PC-9 (cell line): ENCODE measurements around the gene UBXN10. TPM values are rescaled to one million over a fixed set of nuclear protein-coding genes. Genes with fewer than 3 reads are reported as not detected.
A peak's percentile ranks its signal among the peaks of the same experiment; 100 is the strongest.

Source experiments
- BruUV-seq: library from RNA; stranded (reverse); fragments of 400-500 nt; replicated peaks from 2 replicates; lab custom pipeline; 2021; lab: Mats Ljungman, UMichigan
- CTCF ChIA-PET: fragments of 300-600 bp; sonication (Branson Sonifier 250); formaldehyde crosslinking; loops from one replicate; lab custom pipeline; 2022; ENCODE audit warnings: antibody characterized with exemption; lab: Charles Lee
- POLR2A ChIA-PET: fragments of 300-600 bp; sonication (Branson Sonifier 250); formaldehyde crosslinking; loops from one replicate; lab custom pipeline; 2022; ENCODE audit warnings: antibody characterized with exemption; ENCODE audit not compliant: unreplicated experiment; lab: Charles Lee
- DNase-seq, 2 experiments: peaks; one replicate each; pipeline versions ENCODE4 v3.0.0 to v3.0.0-alpha.2; 2015 to 2022; ENCODE audit warnings: mixed read lengths in 1 of 2
- H2AFZ ChIP-seq: fragments of 200-600 bp; sonication (generic); 2 replicates; pipeline ENCODE4 v1.8.1; 2017; ENCODE audit warnings: antibody characterized with exemption
- H3F3A ChIP-seq: fragments of 200-600 bp; sonication (generic); 2 replicates; pipeline ENCODE4 v1.8.1; 2017; ENCODE audit warnings: antibody characterized with exemption, mild to moderate bottlenecking, low read depth; ENCODE audit not compliant: insufficient read depth
- H3K27ac ChIP-seq: fragments of 200-600 bp; sonication (generic); 2 replicates; pipeline ENCODE4 v1.6.1; 2016; ENCODE audit warnings: mixed run types
- H3K27me3 ChIP-seq: fragments of 200-600 bp; sonication (generic); 2 replicates; pipeline ENCODE4 v1.6.1; 2016; ENCODE audit warnings: low read depth, mixed run types; ENCODE audit not compliant: insufficient read depth
- H3K36me3 ChIP-seq: fragments of 200-600 bp; sonication (generic); 2 replicates; pipeline ENCODE4 v1.6.1; 2016; ENCODE audit warnings: low read depth, mixed run types
- H3K4me1 ChIP-seq: fragments of 200-600 bp; sonication (generic); replicated peaks from 2 replicates; pipeline ENCODE4 v1.6.1; 2016; ENCODE audit warnings: mixed run types; ENCODE audit not compliant: insufficient read depth
- H3K4me2 ChIP-seq: fragments of 200-600 bp; sonication (generic); 2 replicates; pipeline ENCODE4 v1.6.1; 2017; ENCODE audit warnings: mixed run types
- H3K4me3 ChIP-seq: fragments of 200-600 bp; sonication (generic); 2 replicates; pipeline ENCODE4 v1.6.1; 2016; ENCODE audit warnings: mixed run types
- H3K79me2 ChIP-seq: fragments of 200-600 bp; sonication (generic); 2 replicates; pipeline ENCODE4 v1.6.1; 2017; ENCODE audit warnings: low read depth, mixed run types
- H3K9me2 ChIP-seq: fragments of 200-600 bp; sonication (generic); 2 replicates; pipeline ENCODE4 v1.8.1; 2017; ENCODE audit warnings: mild to moderate bottlenecking; ENCODE audit not compliant: insufficient read depth
- H3K9me3 ChIP-seq: fragments of 200-600 bp; sonication (generic); 2 replicates; pipeline ENCODE4 v1.8.1; 2016; ENCODE audit warnings: low read depth; ENCODE audit not compliant: insufficient read depth
- H4K20me1 ChIP-seq: fragments of 200-600 bp; sonication (generic); 2 replicates; pipeline ENCODE4 v1.8.1; 2017; ENCODE audit not compliant: insufficient read depth
- EZH2 ChIP-seq: fragments of 200-600 bp; sonication (generic); IDR thresholded peaks from 2 replicates; pipeline ENCODE4 v1.8.0; 2017; ENCODE audit warnings: antibody characterized with exemption, low read depth
- intact Hi-C: fragments of 100-400 bp; cut with micrococcal nuclease; formaldehyde crosslinking; loops from one replicate; pipeline ENCODE4 v1.10.0; 2022; ENCODE audit not compliant: unreplicated experiment
- total RNA-seq: library from RNA; stranded (reverse); gene quantifications from 2 replicates; pipeline ENCODE4 v1.2.3, GENCODE V29; 2021
- TF ChIP-seq, protein P1 (sequence below): fragments of 200-600 bp; sonication (generic); conservative IDR thresholded peaks from 2 replicates; pipeline ENCODE4 v1.6.1; 2017; ENCODE audit warnings: mixed run types, antibody characterized with exemption, mild to moderate bottlenecking, moderate library complexity

UBXN10 gene
- total RNA-seq, 1 experiment from 2014 or later = 11.9 TPM

DNA sequence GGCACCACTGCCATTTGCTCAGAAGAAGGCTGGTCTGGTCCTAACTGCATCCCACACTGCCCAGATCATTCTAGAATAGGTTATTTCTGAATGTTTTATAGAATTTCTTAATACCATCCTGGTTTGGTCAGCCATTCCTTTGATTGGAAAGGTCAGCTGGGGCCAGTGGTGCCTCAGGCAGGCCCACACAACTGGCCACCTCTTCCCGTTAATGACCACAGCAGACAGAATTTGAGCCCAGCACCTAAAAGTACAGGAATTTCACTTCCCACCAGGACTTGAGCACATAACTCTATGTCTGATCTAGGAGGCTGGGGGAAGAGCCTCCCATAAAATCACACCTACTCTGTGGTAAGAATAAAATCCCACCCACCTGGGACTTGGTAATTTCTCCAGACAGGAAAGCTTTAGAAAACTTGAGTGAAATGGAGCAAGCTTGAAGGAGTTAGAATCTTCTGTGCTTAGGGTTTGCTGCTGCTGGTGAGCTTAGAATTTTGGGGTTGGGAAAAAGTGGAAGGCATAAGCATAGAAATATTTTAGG lies 7.0 kb downstream of the UBXN10 start:
- H3K4me1 ChIP-seq = peaks cover 9% of the 10 kb centered on the region
- H3F3A ChIP-seq = no peaks in the 10 kb centered on the region
- intact Hi-C loops = no loop called here
- no peak overlapping the region for H3K4me2 ChIP-seq
- no peak overlapping the region for H3K4me3 ChIP-seq
- no peaks in the 10 kb centered on the region for H3K9me3 ChIP-seq
- TF ChIP-seq, protein P1, sequence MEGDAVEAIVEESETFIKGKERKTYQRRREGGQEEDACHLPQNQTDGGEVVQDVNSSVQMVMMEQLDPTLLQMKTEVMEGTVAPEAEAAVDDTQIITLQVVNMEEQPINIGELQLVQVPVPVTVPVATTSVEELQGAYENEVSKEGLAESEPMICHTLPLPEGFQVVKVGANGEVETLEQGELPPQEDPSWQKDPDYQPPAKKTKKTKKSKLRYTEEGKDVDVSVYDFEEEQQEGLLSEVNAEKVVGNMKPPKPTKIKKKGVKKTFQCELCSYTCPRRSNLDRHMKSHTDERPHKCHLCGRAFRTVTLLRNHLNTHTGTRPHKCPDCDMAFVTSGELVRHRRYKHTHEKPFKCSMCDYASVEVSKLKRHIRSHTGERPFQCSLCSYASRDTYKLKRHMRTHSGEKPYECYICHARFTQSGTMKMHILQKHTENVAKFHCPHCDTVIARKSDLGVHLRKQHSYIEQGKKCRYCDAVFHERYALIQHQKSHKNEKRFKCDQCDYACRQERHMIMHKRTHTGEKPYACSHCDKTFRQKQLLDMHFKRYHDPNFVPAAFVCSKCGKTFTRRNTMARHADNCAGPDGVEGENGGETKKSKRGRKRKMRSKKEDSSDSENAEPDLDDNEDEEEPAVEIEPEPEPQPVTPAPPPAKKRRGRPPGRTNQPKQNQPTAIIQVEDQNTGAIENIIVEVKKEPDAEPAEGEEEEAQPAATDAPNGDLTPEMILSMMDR = no peak
- no peak for TF ChIP-seq EZH2
- H3K9me2 ChIP-seq = no peaks in the 10 kb centered on the region
- POLR2A ChIA-PET = interaction anchor here (0.7 kb wide), 1 partner anchor 1089 kb away, joined by 7 read pairs; no protein-coding TSS in a partner anchor
- no peak overlapping the region for H3K27ac ChIP-seq
- peaks cover 13% of the 10 kb centered on the region for H3K79me2 ChIP-seq
- no peaks in the 10 kb centered on the region for H3K27me3 ChIP-seq
- H3K36me3 ChIP-seq = peaks cover 8% of the 10 kb centered on the region; the same call in 1 of the 2 replicates
- no peak for DNase-seq
- no peaks in the 10 kb centered on the region for H4K20me1 ChIP-seq
- no TSS peak for BruUV-seq
- no peak overlapping the region for H2AFZ ChIP-seq
- CTCF ChIA-PET = interaction anchor here (0.7 kb wide), 1 partner anchor 39 kb away, joined by 4 read pairs; no protein-coding TSS in a partner anchor

DNA sequence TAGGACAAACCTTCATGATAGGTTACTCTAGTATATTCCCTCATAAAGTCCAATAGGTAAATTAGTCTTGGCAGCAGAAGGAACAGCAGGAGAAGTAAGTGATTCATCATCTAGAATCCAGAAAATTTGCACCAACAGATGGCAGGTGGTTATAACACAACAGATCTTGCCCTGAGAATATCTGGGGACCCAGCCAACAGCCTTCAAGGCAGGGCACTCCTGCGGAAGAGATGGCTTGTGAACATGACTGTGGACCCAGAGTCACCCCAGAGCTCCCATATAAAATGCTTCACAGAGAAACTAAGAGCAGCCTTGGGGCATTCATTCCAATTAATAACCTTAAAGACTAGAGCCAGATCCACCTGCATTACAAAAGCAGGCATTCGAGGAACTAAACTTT lies 8.3 kb downstream of the UBXN10 start:
- H3K9me3 ChIP-seq = no peaks in the 10 kb centered on the region
- POLR2A ChIA-PET = no interaction called here
- DNase-seq = peak in 1 of 2 experiments; percentile 82

DNA sequence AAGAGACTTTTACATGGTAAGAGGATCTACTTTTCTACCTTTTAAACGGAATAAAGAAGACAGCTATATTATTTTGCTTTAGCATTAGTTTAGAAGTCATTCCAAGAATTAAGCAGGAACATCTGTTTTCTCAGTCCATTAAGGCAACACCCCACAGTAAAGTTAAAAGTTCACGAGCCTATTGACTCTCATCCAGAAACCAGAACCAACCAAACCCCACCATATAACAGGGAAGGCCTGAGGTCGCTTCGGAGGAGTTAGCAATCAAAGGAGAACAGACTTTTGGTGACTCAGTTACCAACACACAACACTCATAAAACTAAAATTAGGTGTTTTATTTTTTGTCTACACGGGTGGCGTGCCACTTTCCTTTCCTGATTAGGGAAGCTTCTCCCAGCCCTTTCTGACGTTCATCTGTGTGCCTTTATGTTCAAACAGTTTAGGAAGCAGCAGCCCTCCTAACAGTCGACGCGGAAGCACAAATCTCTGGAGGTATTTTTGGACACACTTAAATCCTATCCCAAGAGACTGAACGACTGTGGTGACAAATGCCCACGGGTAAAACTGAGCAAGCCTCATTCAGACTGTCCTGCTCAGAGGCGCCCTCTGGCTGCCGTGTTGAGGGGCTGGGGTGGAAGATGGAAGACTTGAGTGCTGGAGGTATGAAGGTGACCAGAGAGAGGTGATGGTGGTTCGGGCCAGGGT lies 9.0 kb downstream of the UBXN10 start:
- H2AFZ ChIP-seq = no peak overlapping the region
- H3K4me3 ChIP-seq = no peak overlapping the region
- H3K27ac ChIP-seq = no peak overlapping the region
- H3K9me2 ChIP-seq = no peaks in the 10 kb centered on the region
- no peak for TF ChIP-seq EZH2
- TF ChIP-seq, protein P1 = peak; percentile 70
- CTCF ChIA-PET = interaction anchor here (0.7 to 1.1 kb wide), 3 partner anchors 8 to 94 kb away, joined by 3 read pairs; no protein-coding TSS in a partner anchor
- intact Hi-C loops = loop anchor here (5.0 kb wide), 1 partner anchor 93 kb away; no protein-coding TSS in a partner anchor
- no TSS peak for BruUV-seq
- 0 out of 2 replicates have a peak, but pooled peaks cover 8% of the 10 kb centered on the region for H3K36me3 ChIP-seq
- H3K27me3 ChIP-seq = no peaks in the 10 kb centered on the region
- no peak overlapping the region for H3K4me2 ChIP-seq
- peaks cover 10% of the 10 kb centered on the region; the same call in 1 of the 2 replicates for H3F3A ChIP-seq
- no peaks in the 10 kb centered on the region for H4K20me1 ChIP-seq
- H3K9me3 ChIP-seq = no peaks in the 10 kb centered on the region
- H3K4me1 ChIP-seq = peaks cover 19% of the 10 kb centered on the region
- POLR2A ChIA-PET = interaction anchor here (0.7 kb wide), 1 partner anchor 275 kb away, joined by 12 read pairs; no protein-coding TSS in a partner anchor
- H3K79me2 ChIP-seq = no peaks in the 10 kb centered on the region
- DNase-seq = peak in 1 of 2 experiments; percentile 49

More for the DNA sequence above, 8.3 kb downstream of the UBXN10 start:
- Histone ChIP-seq H3K4me3 (no peak overlapping the region), H3K27ac (no peak overlapping the region), H3K9me2 (no peaks in the 10 kb centered on the region), H3K4me1 (peaks cover 12% of the 10 kb centered on the region), H3K36me3 (0 out of 2 replicates have a peak, but pooled peaks cover 8% of the 10 kb centered on the region), H3K4me2 (no peak overlapping the region), H3F3A (peaks cover 9% of the 10 kb centered on the region; the same call in 1 of the 2 replicates), H3K27me3 (no peaks in the 10 kb centered on the region), H3K79me2 (peaks cover under 1% of the 10 kb centered on the region; the same call in 1 of the 2 replicates), H2AFZ (no peak overlapping the region), H4K20me1 (no peaks in the 10 kb centered on the region)
- CTCF ChIA-PET = no interaction called here
- no peak for TF ChIP-seq EZH2
- TF ChIP-seq, protein P1 = no peak
- intact Hi-C loops = no loop called here
- no TSS peak for BruUV-seq
